Measurements from ENCODE around the gene CPPED1.

- TF ChIP-seq CTCF (IDR thresholded peaks at IDR 0.05) (no peak), POLR2AphosphoS5 (IDR thresholded peaks at IDR 0.05) (no peak), POLR2A (IDR thresholded peaks at IDR 0.05) (no peak)
Measured at GRCh38 chr16:12664164-12664733, 139.4 kb downstream of the CPPED1 start.

Data from transverse colon (tissue), 4 donors.